WI38 (cell line): Measurements from ENCODE around the gene USP34.

Source experiments
- H3K4me3 ChIP-seq: 2 replicates; pipeline ENCODE4 v1.5.1; 2011; ENCODE audit warnings: low read depth, mild to moderate bottlenecking, control low read depth, low read length
- TF ChIP-seq, protein P1 (sequence below): IDR thresholded peaks from 2 replicates; pipeline ENCODE4 v1.5.1; 2012; ENCODE audit warnings: low read depth, mild to moderate bottlenecking, control low read depth, low read length

USP34 gene

DNA sequence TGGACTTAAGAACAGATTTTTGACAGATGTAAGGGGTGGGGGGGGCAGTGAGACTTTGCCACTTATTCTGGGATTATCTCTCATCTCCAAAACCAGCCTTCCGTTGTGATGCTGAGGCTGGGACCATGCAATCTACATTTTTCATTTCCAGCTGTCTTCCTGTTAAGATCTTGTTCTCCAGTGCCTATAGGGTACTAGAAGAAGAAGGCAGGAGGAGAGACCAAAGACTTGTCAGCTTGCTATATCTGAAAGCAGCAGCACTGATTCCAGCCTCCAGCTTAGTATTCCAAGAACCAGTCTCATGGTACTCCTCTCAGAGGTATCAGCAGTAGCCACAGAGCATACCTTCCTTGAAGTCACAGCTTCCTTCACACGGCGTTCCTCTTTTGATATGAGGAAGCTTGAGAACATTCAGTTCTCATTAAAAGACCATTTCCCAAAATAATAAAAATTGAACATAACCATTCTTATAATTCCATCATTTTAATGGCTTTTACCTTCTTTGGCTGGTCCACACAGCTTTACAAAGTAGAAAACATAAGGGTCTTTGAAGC is 49.8 kb downstream of the USP34 start:
- TF ChIP-seq, protein P1, sequence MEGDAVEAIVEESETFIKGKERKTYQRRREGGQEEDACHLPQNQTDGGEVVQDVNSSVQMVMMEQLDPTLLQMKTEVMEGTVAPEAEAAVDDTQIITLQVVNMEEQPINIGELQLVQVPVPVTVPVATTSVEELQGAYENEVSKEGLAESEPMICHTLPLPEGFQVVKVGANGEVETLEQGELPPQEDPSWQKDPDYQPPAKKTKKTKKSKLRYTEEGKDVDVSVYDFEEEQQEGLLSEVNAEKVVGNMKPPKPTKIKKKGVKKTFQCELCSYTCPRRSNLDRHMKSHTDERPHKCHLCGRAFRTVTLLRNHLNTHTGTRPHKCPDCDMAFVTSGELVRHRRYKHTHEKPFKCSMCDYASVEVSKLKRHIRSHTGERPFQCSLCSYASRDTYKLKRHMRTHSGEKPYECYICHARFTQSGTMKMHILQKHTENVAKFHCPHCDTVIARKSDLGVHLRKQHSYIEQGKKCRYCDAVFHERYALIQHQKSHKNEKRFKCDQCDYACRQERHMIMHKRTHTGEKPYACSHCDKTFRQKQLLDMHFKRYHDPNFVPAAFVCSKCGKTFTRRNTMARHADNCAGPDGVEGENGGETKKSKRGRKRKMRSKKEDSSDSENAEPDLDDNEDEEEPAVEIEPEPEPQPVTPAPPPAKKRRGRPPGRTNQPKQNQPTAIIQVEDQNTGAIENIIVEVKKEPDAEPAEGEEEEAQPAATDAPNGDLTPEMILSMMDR = no peak

DNA sequence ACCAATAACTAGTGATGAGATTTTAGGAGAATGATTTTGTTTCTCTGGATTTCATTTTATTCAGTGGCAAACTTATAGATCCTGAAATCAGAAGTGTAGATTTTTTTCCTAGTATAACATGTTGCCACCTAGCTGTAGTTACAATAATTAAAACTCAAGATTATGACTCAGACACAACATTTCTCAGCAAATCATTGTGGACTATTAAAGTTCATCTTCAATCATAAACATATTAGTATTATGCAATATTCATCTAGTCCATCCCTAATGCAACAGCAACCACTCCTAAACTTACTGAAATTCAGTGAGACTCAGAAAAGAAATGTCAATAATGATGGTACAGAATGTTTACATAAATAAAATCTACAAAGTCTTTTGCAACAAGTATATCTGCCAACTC is 51.3 kb downstream of the USP34 start:
- H3K4me3 ChIP-seq = no peak overlapping the region
- TF ChIP-seq, protein P1 = no peak

More for the DNA sequence above, 49.8 kb downstream of the USP34 start:
- no peak overlapping the region for H3K4me3 ChIP-seq

- TF ChIP-seq, protein P1 = no peak
- no peak overlapping the region for H3K4me3 ChIP-seq
Measured at GRCh38 chr2:61419129-61419528, 51.8 kb downstream of the USP34 start.

DNA sequence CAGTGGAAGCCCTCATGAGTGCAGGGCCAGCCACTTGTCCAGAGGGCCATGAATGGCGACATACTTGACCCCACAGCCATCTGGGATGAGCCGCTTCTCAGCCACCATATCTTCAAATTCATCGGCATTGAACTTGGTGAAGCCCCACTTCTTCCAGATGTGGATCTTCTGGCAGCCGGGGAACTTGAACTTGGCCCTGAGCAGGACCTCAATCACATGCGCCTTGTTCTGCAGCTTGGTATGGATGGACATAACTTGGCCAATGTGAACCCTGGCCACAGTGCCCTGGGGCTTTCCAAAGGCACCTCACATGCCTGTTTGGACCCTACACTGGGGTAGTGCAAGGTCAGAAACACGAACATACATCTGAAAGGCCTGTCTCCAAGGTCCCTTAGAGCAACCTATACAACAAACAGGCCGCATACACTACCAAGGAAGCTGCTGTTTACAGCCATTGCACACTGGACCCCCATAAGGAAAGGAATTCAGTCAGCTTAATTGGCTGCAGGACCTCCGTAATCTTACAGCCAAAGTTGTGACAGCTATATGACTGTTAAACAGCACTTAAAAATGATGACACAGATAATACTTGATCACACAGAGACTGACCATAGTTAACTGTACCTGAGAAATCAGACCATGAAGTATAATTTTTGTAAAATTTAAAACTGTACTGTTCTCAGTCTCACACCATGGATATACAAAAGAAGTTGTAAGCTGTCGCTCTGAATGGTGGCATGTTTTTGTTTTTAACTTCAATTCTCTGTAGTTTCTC is 53.8 kb downstream of the USP34 start:
- TF ChIP-seq, protein P1 = no peak
- no peak overlapping the region for H3K4me3 ChIP-seq

GRCh38 chr2:61415265-61415664 is 55.6 kb downstream of the USP34 start:
- TF ChIP-seq, protein P1 = no peak
- H3K4me3 ChIP-seq = no peak overlapping the region

DNA sequence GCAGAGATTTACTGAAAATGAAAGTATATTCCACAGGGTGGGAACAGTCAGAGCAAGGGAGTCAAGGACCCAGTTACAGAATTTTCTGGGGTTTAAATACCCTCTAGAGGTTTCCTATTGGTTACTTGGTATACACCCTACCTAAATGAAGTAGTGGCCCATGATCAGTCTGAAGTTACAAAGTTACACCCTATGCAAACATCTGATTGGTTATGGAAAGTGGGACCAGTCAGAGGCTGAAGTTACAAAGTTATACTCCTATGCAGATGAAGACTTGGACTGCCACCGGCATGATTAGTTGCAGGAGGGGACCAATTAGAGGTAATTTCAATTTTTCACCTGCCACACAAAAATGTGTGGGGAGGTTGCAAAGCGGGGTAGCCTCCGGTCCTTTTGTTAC is 56.2 kb downstream of the USP34 start:
- no peak overlapping the region for H3K4me3 ChIP-seq
- TF ChIP-seq, protein P1 = no peak

DNA sequence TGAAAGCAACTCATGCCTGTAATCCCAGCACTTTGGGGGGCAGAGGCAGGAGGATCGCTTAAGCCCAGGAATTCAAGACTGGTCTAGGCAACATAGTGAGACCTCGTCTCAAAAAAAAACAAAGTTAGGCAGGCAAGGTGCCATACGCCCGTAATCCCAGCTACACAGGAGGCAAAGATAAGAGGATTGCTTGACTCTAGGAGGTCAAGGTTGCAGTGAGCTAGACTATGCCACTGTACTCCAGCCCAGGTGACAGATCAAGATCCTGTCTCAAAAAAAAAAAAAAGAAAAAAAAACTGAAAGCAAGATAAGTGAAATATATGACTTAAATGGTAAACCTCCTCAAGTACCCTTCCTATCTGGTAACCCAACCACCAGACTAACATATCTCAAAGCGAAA is 59.8 kb downstream of the USP34 start:
- no peak overlapping the region for H3K4me3 ChIP-seq
- TF ChIP-seq, protein P1 = no peak
